A375 (cell line): ENCODE results near the gene CLEC4M. TPM values are rescaled to one million over a fixed set of nuclear protein-coding genes. Genes with fewer than 3 reads are reported as not detected.

Experiments used
- total RNA-seq: library from RNA; depleted of rRNA; stranded (reverse); fragments of >200 nt; shearing (Covaris generic); gene quantifications from 2 replicates; pipeline ENCODE4 v1.2.3, GENCODE V29; 2014; rRNA removed

The CLEC4M gene, protein sequence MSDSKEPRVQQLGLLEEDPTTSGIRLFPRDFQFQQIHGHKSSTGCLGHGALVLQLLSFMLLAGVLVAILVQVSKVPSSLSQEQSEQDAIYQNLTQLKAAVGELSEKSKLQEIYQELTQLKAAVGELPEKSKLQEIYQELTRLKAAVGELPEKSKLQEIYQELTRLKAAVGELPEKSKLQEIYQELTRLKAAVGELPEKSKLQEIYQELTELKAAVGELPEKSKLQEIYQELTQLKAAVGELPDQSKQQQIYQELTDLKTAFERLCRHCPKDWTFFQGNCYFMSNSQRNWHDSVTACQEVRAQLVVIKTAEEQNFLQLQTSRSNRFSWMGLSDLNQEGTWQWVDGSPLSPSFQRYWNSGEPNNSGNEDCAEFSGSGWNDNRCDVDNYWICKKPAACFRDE
- not detected in 2 replicates for total RNA-seq

DNA sequence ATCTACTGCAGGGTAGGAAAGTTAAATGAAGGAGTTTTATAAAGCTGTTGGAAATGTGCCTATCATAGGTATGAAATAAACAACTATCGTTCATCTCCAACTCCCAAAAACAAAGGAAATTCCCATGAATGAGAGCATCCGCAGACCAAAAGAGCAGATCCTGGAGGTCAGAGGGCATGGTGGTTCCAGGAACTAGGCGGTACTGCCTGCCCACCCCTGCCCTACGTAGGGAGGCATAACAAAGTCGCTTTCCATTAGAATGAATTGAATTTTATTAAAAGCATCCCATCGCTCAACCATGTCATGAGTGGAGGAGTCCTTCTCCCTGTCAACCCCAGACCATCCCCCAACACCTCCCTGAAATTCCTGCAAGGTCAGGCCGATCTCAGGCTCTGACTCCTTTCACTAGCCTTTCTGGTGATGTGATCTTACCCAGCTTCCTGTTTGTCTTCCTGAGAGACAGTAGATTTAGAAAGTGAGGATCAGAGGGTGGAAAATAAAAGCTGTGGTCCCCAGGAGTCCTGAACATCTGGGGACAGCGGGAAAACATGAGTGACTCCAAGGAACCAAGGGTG lies at the start of gene CLEC4M:
CLEC4M (plus strand) TSS at position 525 of the 575 bp plus-strand sequence; CDS start at position 549, 24 bp downstream.

DNA sequence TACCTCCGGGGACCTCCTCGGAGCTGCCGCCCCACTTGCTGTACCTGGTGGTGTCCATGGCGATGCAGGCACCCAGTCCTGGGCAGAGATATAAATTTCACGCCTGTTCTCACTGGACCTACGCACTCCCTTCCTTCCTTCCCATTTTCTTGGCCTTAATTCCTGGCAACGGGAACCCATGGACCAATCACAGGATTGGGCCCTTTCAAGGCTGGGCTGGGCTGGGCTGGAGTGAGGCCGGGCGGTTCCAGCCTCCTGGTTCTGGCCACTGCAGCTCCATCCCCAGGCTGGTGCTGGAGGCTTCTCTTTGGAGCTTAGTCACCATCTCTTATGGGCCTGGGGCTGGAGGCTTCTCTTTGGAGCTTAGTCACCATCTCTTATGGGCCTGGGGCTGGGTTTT lies 31.0 kb upstream of the CLEC4M start, which contains the start of gene CLEC4G:
CLEC4G (minus strand) TSS at position 66 of the 400 bp plus-strand sequence; CDS start at position 58, 8 bp downstream.

DNA sequence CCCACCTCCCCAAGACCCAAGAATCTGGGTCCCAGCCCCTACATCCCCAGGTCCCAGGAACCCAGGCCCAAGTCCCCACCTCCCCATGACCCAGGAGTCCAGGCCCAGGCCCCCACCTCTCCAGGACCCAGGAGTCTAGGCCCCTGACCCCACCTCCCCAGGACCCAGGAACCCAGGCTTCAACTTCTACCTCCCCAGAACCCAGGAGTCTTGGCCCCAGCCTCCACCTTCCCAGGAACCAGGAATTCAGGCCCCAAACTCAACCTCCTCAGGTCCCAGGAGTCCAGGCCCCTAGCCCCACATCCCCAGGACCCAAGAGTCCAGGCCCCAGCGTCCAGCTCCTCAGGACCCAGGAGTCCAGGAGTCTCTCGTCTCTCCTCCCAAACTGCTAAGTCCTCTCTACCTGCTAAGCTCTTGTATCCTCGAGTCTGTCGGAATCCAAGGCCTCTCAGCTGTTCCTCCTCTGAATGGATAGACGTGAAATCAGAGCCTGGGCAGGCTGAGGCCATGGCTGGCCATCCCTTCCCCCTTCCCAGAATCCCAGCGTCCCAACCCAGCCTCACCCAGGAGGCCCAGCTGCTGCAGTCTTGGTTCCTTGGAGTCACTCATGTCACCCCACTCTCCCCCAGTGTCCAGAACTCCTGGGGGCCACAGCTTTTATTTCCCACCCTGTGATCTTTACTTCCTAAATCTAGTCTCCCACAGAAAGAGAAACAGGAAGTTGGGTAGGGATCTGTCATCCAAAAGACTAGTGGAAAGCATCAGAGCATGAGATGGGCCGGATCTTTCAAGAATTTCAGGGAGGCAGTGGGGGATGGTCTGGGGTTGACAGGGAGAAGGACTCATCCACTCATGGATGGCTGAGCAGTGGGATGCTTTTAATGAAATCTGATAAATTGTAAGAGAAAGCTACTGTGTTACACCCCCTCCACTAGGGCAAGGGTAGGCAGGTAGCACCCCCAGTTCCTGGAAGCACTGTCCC lies 15.8 kb upstream of the CLEC4M start, which contains the start of gene CD209:
CD209 (minus strand) TSS at position 632 of the 982 bp plus-strand sequence; CDS start at position 609, 23 bp downstream.

Other genes with a start within 250 kb of the CLEC4M start
- 27.8 and 37.1 TPM in 2 replicates for gene ZNF358, start 247.1 kb upstream of the CLEC4M start, total RNA-seq
- 7.6 and 8.7 TPM in 2 replicates for gene MCOLN1, start 240.6 kb upstream of the CLEC4M start, total RNA-seq
- gene PNPLA6, start 227.5 kb upstream of the CLEC4M start, total RNA-seq, result 107 TPM in 2 replicates
- gene CAMSAP3, start 167.4 kb upstream of the CLEC4M start, total RNA-seq, result 0.05 and 0.26 TPM in 2 replicates
- 52.8 and 66.7 TPM in 2 replicates for gene XAB2, start 133.7 kb upstream of the CLEC4M start, total RNA-seq
- 60.7 and 62.6 TPM in 2 replicates for gene PET100, start 133.4 kb upstream of the CLEC4M start, total RNA-seq
- gene PCP2, start 129.5 kb upstream of the CLEC4M start, total RNA-seq, result not detected in 2 replicates
- gene STXBP2, start 126.1 kb upstream of the CLEC4M start, total RNA-seq, result 0.05 TPM in 1 of 2 replicates, not detected in the other
- not detected in 2 replicates for gene RETN, start 94.2 kb upstream of the CLEC4M start, total RNA-seq
- gene MCEMP1, start 86.2 kb upstream of the CLEC4M start, total RNA-seq, result 0.27 TPM in 1 of 2 replicates, not detected in the other
- 121 and 150 TPM in 2 replicates for gene TRAPPC5, start 82.4 kb upstream of the CLEC4M start, total RNA-seq
- 0.34 and 0.41 TPM in 2 replicates for gene FCER2, start 61.1 kb upstream of the CLEC4M start, total RNA-seq
- not detected in 2 replicates for gene CLEC4G, start 31.1 kb upstream of the CLEC4M start, total RNA-seq
- not detected in 2 replicates for gene CD209, start 15.7 kb upstream of the CLEC4M start, total RNA-seq
- 14.9 and 15.4 TPM in 2 replicates for gene EVI5L, start 67.0 kb downstream of the CLEC4M start, total RNA-seq
- 0.27 TPM in 1 of 2 replicates, not detected in the other for gene PRR36, start 111.1 kb downstream of the CLEC4M start, total RNA-seq
- 11.6 and 14.7 TPM in 2 replicates for gene LRRC8E, start 125.3 kb downstream of the CLEC4M start, total RNA-seq
- 24.0 and 34.1 TPM in 2 replicates for gene MAP2K7, start 140.6 kb downstream of the CLEC4M start, total RNA-seq
- gene TGFBR3L, start 151.6 kb downstream of the CLEC4M start, total RNA-seq, result 1.1 and 1.6 TPM in 2 replicates
- 33.9 and 34.5 TPM in 2 replicates for gene SNAPC2, start 157.1 kb downstream of the CLEC4M start, total RNA-seq
- 9.7 and 12.0 TPM in 2 replicates for gene CTXN1, start 162.9 kb downstream of the CLEC4M start, total RNA-seq
- 182 and 208 TPM in 2 replicates for gene TIMM44, start 180.4 kb downstream of the CLEC4M start, total RNA-seq
- gene ELAVL1, start 242.4 kb downstream of the CLEC4M start, total RNA-seq, result 48.0 and 51.5 TPM in 2 replicates